IPS-NIHi11 (cell line): Measurements from ENCODE around the gene RABGAP1L.
"Not testable (repeated sequence)": the region's sequence is repeated elsewhere in the genome, so short reads cannot be mapped to it uniquely, and the experiment has no call there.

Experiments
- DNase-seq: peaks from one replicate; pipeline ENCODE4 v3.0.0; 2012; ENCODE audit warnings: mixed read lengths, low spot score

Gene RABGAP1L

GRCh38 chr1:174445817-174446216, 286.5 kb downstream of the RABGAP1L start:
- peak; percentile 23 for DNase-seq

GRCh38 chr1:174447866-174448530, 288.7 kb downstream of the RABGAP1L start, which contains the start of gene GPR52:
Gene GPR52, plus strand, starts transcription at chr1:174447964. Its CDS starts 148 bp downstream, at chr1:174448112.
- DNase-seq: no peak

GRCh38 chr1:174448531-174448883, 289.2 kb downstream of the RABGAP1L start:
- no peak for DNase-seq

GRCh38 chr1:174448974-174449373, 289.7 kb downstream of the RABGAP1L start:
- DNase-seq: no peak

- no peak for DNase-seq
Measured at GRCh38 chr1:174451408-174451807, 292.1 kb downstream of the RABGAP1L start.

- DNase-seq: no peak
Measured at GRCh38 chr1:174465855-174466254, 306.5 kb downstream of the RABGAP1L start.

- no peak for DNase-seq
Measured at GRCh38 chr1:174466607-174467006, 307.3 kb downstream of the RABGAP1L start.

- no peak for DNase-seq
Measured at GRCh38 chr1:174469052-174469451, 309.7 kb downstream of the RABGAP1L start.

- no peak for DNase-seq
Measured at GRCh38 chr1:174469687-174470086, 310.4 kb downstream of the RABGAP1L start.

GRCh38 chr1:174479281-174479680, 320.0 kb downstream of the RABGAP1L start:
- DNase-seq: no peak

- DNase-seq: no peak
Measured at GRCh38 chr1:174480324-174480723, 321.0 kb downstream of the RABGAP1L start.

- DNase-seq: no peak
Measured at GRCh38 chr1:174491606-174492005, 332.3 kb downstream of the RABGAP1L start.

- no peak for DNase-seq
Measured at GRCh38 chr1:174497478-174497877, 338.2 kb downstream of the RABGAP1L start.

GRCh38 chr1:174516755-174517154, 357.4 kb downstream of the RABGAP1L start:
- DNase-seq: not testable (repeated sequence)

- DNase-seq: no peak
Measured at GRCh38 chr1:174519844-174520243, 360.5 kb downstream of the RABGAP1L start.

GRCh38 chr1:174531751-174532150, 372.4 kb downstream of the RABGAP1L start:
- DNase-seq: no peak

- DNase-seq: no peak
Measured at GRCh38 chr1:174534789-174535188, 375.5 kb downstream of the RABGAP1L start.

- no peak for DNase-seq
Measured at GRCh38 chr1:174535207-174535606, 375.9 kb downstream of the RABGAP1L start.

- DNase-seq: not testable (repeated sequence)
Measured at GRCh38 chr1:174543421-174543820, 384.1 kb downstream of the RABGAP1L start.

GRCh38 chr1:174550296-174550695, 391.0 kb downstream of the RABGAP1L start:
- no peak for DNase-seq

GRCh38 chr1:174556392-174556791, 397.1 kb downstream of the RABGAP1L start:
- DNase-seq: no peak

- no peak for DNase-seq
Measured at GRCh38 chr1:174568551-174568950, 409.2 kb downstream of the RABGAP1L start.

- no peak for DNase-seq
Measured at GRCh38 chr1:174569240-174569639, 409.9 kb downstream of the RABGAP1L start.

- no peak for DNase-seq
Measured at GRCh38 chr1:174572771-174573170, 413.5 kb downstream of the RABGAP1L start.
